ENCODE measurements around the gene SEZ6L.

Gene SEZ6L

GRCh38 chr22:26134654-26135330, 34.5 kb upstream of the SEZ6L start:
- no peak for TF ChIP-seq EZH2phosphoT487 (IDR thresholded peaks at IDR 0.05; ENCODE audit: borderline replicate concordance)
- TF ChIP-seq, protein P1, sequence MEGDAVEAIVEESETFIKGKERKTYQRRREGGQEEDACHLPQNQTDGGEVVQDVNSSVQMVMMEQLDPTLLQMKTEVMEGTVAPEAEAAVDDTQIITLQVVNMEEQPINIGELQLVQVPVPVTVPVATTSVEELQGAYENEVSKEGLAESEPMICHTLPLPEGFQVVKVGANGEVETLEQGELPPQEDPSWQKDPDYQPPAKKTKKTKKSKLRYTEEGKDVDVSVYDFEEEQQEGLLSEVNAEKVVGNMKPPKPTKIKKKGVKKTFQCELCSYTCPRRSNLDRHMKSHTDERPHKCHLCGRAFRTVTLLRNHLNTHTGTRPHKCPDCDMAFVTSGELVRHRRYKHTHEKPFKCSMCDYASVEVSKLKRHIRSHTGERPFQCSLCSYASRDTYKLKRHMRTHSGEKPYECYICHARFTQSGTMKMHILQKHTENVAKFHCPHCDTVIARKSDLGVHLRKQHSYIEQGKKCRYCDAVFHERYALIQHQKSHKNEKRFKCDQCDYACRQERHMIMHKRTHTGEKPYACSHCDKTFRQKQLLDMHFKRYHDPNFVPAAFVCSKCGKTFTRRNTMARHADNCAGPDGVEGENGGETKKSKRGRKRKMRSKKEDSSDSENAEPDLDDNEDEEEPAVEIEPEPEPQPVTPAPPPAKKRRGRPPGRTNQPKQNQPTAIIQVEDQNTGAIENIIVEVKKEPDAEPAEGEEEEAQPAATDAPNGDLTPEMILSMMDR (conservative IDR thresholded peaks at IDR 0.05; ENCODE audit: low read length) = peak; percentile 63
- Histone ChIP-seq H3K27me3 (ENCODE audit: insufficient read depth, low read length, poor library complexity, severe bottlenecking) (no peaks in the 10 kb centered on the region), H3K36me3 (ENCODE audit: insufficient read depth, low read length) (no peaks in the 10 kb centered on the region), H2AFZ (ENCODE audit: low read length) (no peak overlapping the region), H3K79me2 (ENCODE audit: insufficient read depth, low read length) (no peaks in the 10 kb centered on the region), H3K9me2 (replicated peaks; ENCODE audit: low read depth, low read length) (no peaks in the 10 kb centered on the region), H3K4me3 (ENCODE audit: low read length, poor library complexity, severe bottlenecking) (no peak overlapping the region), H3K4me2 (ENCODE audit: low read depth, low read length, poor library complexity, severe bottlenecking) (no peak overlapping the region), H3F3A (ENCODE audit: low read depth) (no peaks in the 10 kb centered on the region), H4K20me1 (ENCODE audit: insufficient read depth, low read length, poor library complexity, severe bottlenecking) (no peaks in the 10 kb centered on the region), H3K9ac (ENCODE audit: low read depth, low read length, poor library complexity, severe bottlenecking) (no peak overlapping the region), H3K4me1 (ENCODE audit: insufficient read depth, low read length, poor library complexity, severe bottlenecking) (no peaks in the 10 kb centered on the region), H3K9me3 (ENCODE audit: insufficient read depth, low read depth, low read length) (no peaks in the 10 kb centered on the region)

DNA sequence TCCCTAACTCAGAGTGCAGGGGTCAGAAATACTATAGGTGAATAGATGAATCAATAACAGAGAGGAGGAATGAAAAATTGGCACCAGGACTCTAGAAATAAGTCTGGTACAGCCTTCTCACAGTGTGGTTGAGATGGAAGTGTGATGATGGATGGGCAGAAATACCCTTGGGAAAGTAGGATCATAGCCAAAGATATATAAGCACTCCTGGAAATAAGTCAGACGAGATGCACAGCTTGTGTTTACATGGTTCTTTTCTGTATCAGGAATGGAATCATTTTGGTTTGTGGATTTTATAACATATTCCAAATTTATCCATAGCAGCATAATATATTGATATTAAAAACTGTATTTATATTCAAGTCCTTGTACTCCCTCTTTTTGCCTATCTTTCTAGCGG, 33.5 kb upstream of the SEZ6L start:
- Histone ChIP-seq H3K4me3 (ENCODE audit: low read length, poor library complexity, severe bottlenecking) (no peak overlapping the region), H3F3A (ENCODE audit: low read depth) (no peaks in the 10 kb centered on the region), H3K9me3 (ENCODE audit: insufficient read depth, low read depth, low read length) (no peaks in the 10 kb centered on the region), H3K9ac (ENCODE audit: low read depth, low read length, poor library complexity, severe bottlenecking) (no peak overlapping the region), H3K27me3 (ENCODE audit: insufficient read depth, low read length, poor library complexity, severe bottlenecking) (no peaks in the 10 kb centered on the region), H3K4me1 (ENCODE audit: insufficient read depth, low read length, poor library complexity, severe bottlenecking) (no peaks in the 10 kb centered on the region), H4K20me1 (ENCODE audit: insufficient read depth, low read length, poor library complexity, severe bottlenecking) (no peaks in the 10 kb centered on the region), H3K36me3 (ENCODE audit: insufficient read depth, low read length) (no peaks in the 10 kb centered on the region), H3K9me2 (replicated peaks; ENCODE audit: low read depth, low read length) (no peaks in the 10 kb centered on the region), H2AFZ (ENCODE audit: low read length) (no peak overlapping the region), H3K79me2 (ENCODE audit: insufficient read depth, low read length) (no peaks in the 10 kb centered on the region), H3K4me2 (ENCODE audit: low read depth, low read length, poor library complexity, severe bottlenecking) (no peak overlapping the region)
- TF ChIP-seq, protein P1 (conservative IDR thresholded peaks at IDR 0.05; ENCODE audit: low read length) = no peak
- no peak for TF ChIP-seq EZH2phosphoT487 (IDR thresholded peaks at IDR 0.05; ENCODE audit: borderline replicate concordance)

- Histone ChIP-seq H3F3A (ENCODE audit: low read depth) (no peaks in the 10 kb centered on the region), H3K9me2 (replicated peaks; ENCODE audit: low read depth, low read length) (no peaks in the 10 kb centered on the region), H3K4me2 (ENCODE audit: low read depth, low read length, poor library complexity, severe bottlenecking) (no peak overlapping the region), H3K9ac (ENCODE audit: low read depth, low read length, poor library complexity, severe bottlenecking) (no peak overlapping the region), H3K9me3 (ENCODE audit: insufficient read depth, low read depth, low read length) (no peaks in the 10 kb centered on the region), H3K4me1 (ENCODE audit: insufficient read depth, low read length, poor library complexity, severe bottlenecking) (no peaks in the 10 kb centered on the region), H2AFZ (ENCODE audit: low read length) (no peak overlapping the region), H3K79me2 (ENCODE audit: insufficient read depth, low read length) (no peaks in the 10 kb centered on the region), H3K36me3 (ENCODE audit: insufficient read depth, low read length) (no peaks in the 10 kb centered on the region), H3K4me3 (ENCODE audit: low read length, poor library complexity, severe bottlenecking) (no peak overlapping the region), H4K20me1 (ENCODE audit: insufficient read depth, low read length, poor library complexity, severe bottlenecking) (no peaks in the 10 kb centered on the region), H3K27me3 (ENCODE audit: insufficient read depth, low read length, poor library complexity, severe bottlenecking) (no peaks in the 10 kb centered on the region)
- no peak for TF ChIP-seq EZH2phosphoT487 (IDR thresholded peaks at IDR 0.05; ENCODE audit: borderline replicate concordance)
- TF ChIP-seq, protein P1 (conservative IDR thresholded peaks at IDR 0.05; ENCODE audit: low read length) = no peak
These were observed 30.0 kb upstream of the SEZ6L start for GRCh38 chr22:26139310-26139709.

Measured in Loucy (cell line).